Neural cell (in vitro differentiated cells): ENCODE data around the gene ARL2BP. TPM values are rescaled to one million over a fixed set of nuclear protein-coding genes. Genes with fewer than 3 reads are reported as not detected.

ENCODE experiments used
- H2AFZ ChIP-seq: fragments of 200-600, 300-800 bp; sonication (generic), shearing (Covaris generic); 2 replicates; pipeline ENCODE4 v1.6.0; 2014; ENCODE audit warnings: low read depth, mild to moderate bottlenecking, antibody characterized with exemption, low read length, moderate library complexity
- H3F3A ChIP-seq: fragments of 200-600 bp; shearing (Covaris generic); 2 replicates; pipeline ENCODE4 v1.6.1; 2016; ENCODE audit warnings: mild to moderate bottlenecking, moderate library complexity, mixed read lengths, antibody characterized with exemption, low read length; ENCODE audit not compliant: insufficient read depth, poor library complexity, severe bottlenecking
- H3K27ac ChIP-seq: fragments of 200-600, 300-800 bp; sonication (generic), shearing (Covaris generic); 2 replicates; pipeline ENCODE4 v1.5.1; 2014; ENCODE audit warnings: mild to moderate bottlenecking, low read length, moderate library complexity
- H3K27me3 ChIP-seq: fragments of 300-800, 200-600 bp; sonication (generic), shearing (Covaris generic); 2 replicates; pipeline ENCODE4 v1.6.0; 2014; ENCODE audit warnings: mild to moderate bottlenecking, low read depth, low read length, moderate library complexity; ENCODE audit not compliant: insufficient read depth
- H3K36me3 ChIP-seq: fragments of 300-800, 200-600 bp; sonication (generic), shearing (Covaris generic); 2 replicates; pipeline ENCODE4 v1.5.1; 2014; ENCODE audit warnings: mild to moderate bottlenecking, antibody characterized with exemption, low read length, moderate library complexity; ENCODE audit not compliant: insufficient read depth
- H3K4me2 ChIP-seq: fragments of 300-800, 200-600 bp; sonication (generic), shearing (Covaris generic); 2 replicates; pipeline ENCODE4 v1.6.0; 2014; ENCODE audit warnings: mild to moderate bottlenecking, low read length
- H3K4me3 ChIP-seq: fragments of 300-800, 200-600 bp; sonication (generic), shearing (Covaris generic); 2 replicates; pipeline ENCODE4 v1.5.1; 2014; ENCODE audit warnings: mild to moderate bottlenecking, low read length, moderate library complexity
- H3K79me2 ChIP-seq: fragments of 200-600 bp; shearing (Covaris generic); replicated peaks from 2 replicates; pipeline ENCODE4 v1.6.0; 2014; ENCODE audit warnings: mild to moderate bottlenecking, low read length, moderate library complexity; ENCODE audit not compliant: insufficient read depth
- H3K9ac ChIP-seq: fragments of 300-800, 200-600 bp; sonication (generic), shearing (Covaris generic); 2 replicates; pipeline ENCODE4 v1.6.1; 2016; ENCODE audit warnings: mild to moderate bottlenecking, low read length, mixed read lengths
- H3K9me2 ChIP-seq: fragments of 200-600 bp; shearing (Covaris generic); 2 replicates; pipeline ENCODE4 v1.6.1; 2016; ENCODE audit warnings: mild to moderate bottlenecking, low read length, mixed read lengths; ENCODE audit not compliant: insufficient read depth
- H3K9me3 ChIP-seq: fragments of 200-600, 300-800 bp; sonication (generic), shearing (Covaris generic); 2 replicates; pipeline ENCODE4 v1.6.1; 2016; ENCODE audit warnings: mild to moderate bottlenecking, mixed run types, low read length, moderate library complexity, mixed read lengths
- H4K20me1 ChIP-seq: fragments of 200-600 bp; shearing (Covaris generic); 2 replicates; pipeline ENCODE4 v1.6.1; 2016; ENCODE audit warnings: mild to moderate bottlenecking, mixed run types; ENCODE audit not compliant: insufficient read depth
- CTCF ChIP-seq: fragments of 450-650 bp; IDR thresholded peaks from 2 replicates; pipeline ENCODE4 v1.5.1; 2014; ENCODE audit warnings: antibody characterized with exemption, mild to moderate bottlenecking, moderate library complexity; ENCODE audit not compliant: poor library complexity, severe bottlenecking
- EP300 ChIP-seq: fragments of 450-650 bp; conservative IDR thresholded peaks from 2 replicates; pipeline ENCODE4 v1.6.1; 2014; ENCODE audit warnings: antibody characterized with exemption, mild to moderate bottlenecking, moderate library complexity; ENCODE audit not compliant: poor library complexity, severe bottlenecking
- EZH2 ChIP-seq: fragments of 200-600, 300-800 bp; shearing (Covaris generic), sonication (generic); IDR thresholded peaks from 2 replicates; pipeline ENCODE4 v1.6.1; 2014; ENCODE audit warnings: antibody characterized with exemption, low read length, borderline replicate concordance, mild to moderate bottlenecking; ENCODE audit not compliant: insufficient read depth, poor library complexity, severe bottlenecking
- MXI1 ChIP-seq: fragments of 450-650 bp; conservative IDR thresholded peaks from 2 replicates; pipeline ENCODE4 v1.6.1; 2014; ENCODE audit warnings: antibody characterized with exemption, mild to moderate bottlenecking; ENCODE audit not compliant: poor library complexity, severe bottlenecking
- POLR2AphosphoS5 ChIP-seq: IDR thresholded peaks from 2 replicates; pipeline ENCODE4 v1.6.1; 2012
- RAD21 ChIP-seq: fragments of 450-650 bp; conservative IDR thresholded peaks from 2 replicates; pipeline ENCODE4 v1.6.1; 2014; ENCODE audit warnings: antibody characterized with exemption, mild to moderate bottlenecking, moderate library complexity
- REST ChIP-seq: IDR thresholded peaks from 2 replicates; pipeline ENCODE4 v1.6.1; 2012; ENCODE audit warnings: borderline replicate concordance
- SMC3 ChIP-seq: fragments of 450-650 bp; conservative IDR thresholded peaks from 2 replicates; pipeline ENCODE4 v1.6.1; 2014; ENCODE audit warnings: antibody characterized with exemption, mild to moderate bottlenecking, moderate library complexity; ENCODE audit not compliant: poor library complexity
- TAF1 ChIP-seq: IDR thresholded peaks from 2 replicates; pipeline ENCODE4 v1.6.1; 2012; ENCODE audit warnings: low read depth
- polyA plus RNA-seq: library from polyadenylated mRNA; depleted of rRNA; stranded (reverse); fragments of >200 nt; gene quantifications from 2 replicates; pipeline ENCODE4 v1.2.3, GENCODE V29; 2014

The ARL2BP gene
- polyA plus RNA-seq, 1 donor from 2014 or later, result 153 TPM

- Histone ChIP-seq H3K4me3 (no peak overlapping the region), H3K9me3 (no peaks in the 10 kb centered on the region), H3K36me3 (no peaks in the 10 kb centered on the region), H3K4me2 (no peak overlapping the region), H3K79me2 (no peaks in the 10 kb centered on the region), H3K9me2 (no peaks in the 10 kb centered on the region), H3K9ac (no peak overlapping the region), H3K27me3 (no peaks in the 10 kb centered on the region), H2AFZ (no peak overlapping the region), H4K20me1 (no peaks in the 10 kb centered on the region), H3F3A (no peaks in the 10 kb centered on the region), H3K27ac (no peak overlapping the region)
- TF ChIP-seq CTCF (no peak), TAF1 (no peak), EP300 (no peak), REST (no peak), MXI1 (no peak), RAD21 (no peak)
These were observed 25.9 kb downstream of the ARL2BP start for GRCh38 chr16:57271063-57271345.

- Histone ChIP-seq H4K20me1 (no peaks in the 10 kb centered on the region), H2AFZ (no peak overlapping the region), H3K27me3 (no peaks in the 10 kb centered on the region), H3F3A (no peaks in the 10 kb centered on the region), H3K4me2 (no peak overlapping the region), H3K27ac (no peak overlapping the region), H3K9me2 (no peaks in the 10 kb centered on the region), H3K9ac (no peak overlapping the region), H3K79me2 (no peaks in the 10 kb centered on the region), H3K4me3 (no peak overlapping the region), H3K9me3 (no peaks in the 10 kb centered on the region), H3K36me3 (no peaks in the 10 kb centered on the region)
- no peak for TF ChIP-seq SMC3
- no peak for TF ChIP-seq POLR2AphosphoS5
- TF ChIP-seq EZH2, result no peak
- no peak for TF ChIP-seq EP300
- TF ChIP-seq RAD21, result no peak
- no peak for TF ChIP-seq MXI1
- no peak for TF ChIP-seq CTCF
- TF ChIP-seq TAF1, result no peak
- no peak for TF ChIP-seq REST
These were observed 26.9 kb downstream of the ARL2BP start for GRCh38 chr16:57271867-57272495.
